Endothelial cell of umbilical vein (primary cell): ENCODE measurements around the gene MARF1.

Source experiments
- FOS ChIP-seq: IDR thresholded peaks from 2 replicates; pipeline ENCODE4 v1.6.1; 2011; ENCODE audit warnings: mild to moderate bottlenecking, low read length, moderate library complexity, borderline replicate concordance; ENCODE audit not compliant: insufficient read depth
- GATA2 ChIP-seq: IDR thresholded peaks from 2 replicates; pipeline ENCODE4 v1.7.0; 2011; ENCODE audit warnings: low read depth, mild to moderate bottlenecking, moderate library complexity, mixed read lengths, low read length; ENCODE audit not compliant: insufficient read length, insufficient read depth
- POLR2A ChIP-seq: IDR thresholded peaks from 2 replicates; pipeline ENCODE4 v1.6.1; 2012; ENCODE audit warnings: low read depth, mild to moderate bottlenecking, control low read depth, low read length
- TF ChIP-seq, protein P1 (sequence below), 2 donors: IDR thresholded peaks; 1 replicate in 1 of 2; 2 replicates in 1 of 2; pipeline ENCODE4 v1.5.1; 2011; ENCODE audit warnings: low read length in 2 of 2, mild to moderate bottlenecking in 2 of 2, moderate library complexity in 2 of 2, control low read depth in 1 of 2, inconsistent platforms in 1 of 2, low read depth in 1 of 2; ENCODE audit not compliant: insufficient read depth in 1 of 2; ENCODE audit errors: extremely low read depth in 1 of 2

DNA sequence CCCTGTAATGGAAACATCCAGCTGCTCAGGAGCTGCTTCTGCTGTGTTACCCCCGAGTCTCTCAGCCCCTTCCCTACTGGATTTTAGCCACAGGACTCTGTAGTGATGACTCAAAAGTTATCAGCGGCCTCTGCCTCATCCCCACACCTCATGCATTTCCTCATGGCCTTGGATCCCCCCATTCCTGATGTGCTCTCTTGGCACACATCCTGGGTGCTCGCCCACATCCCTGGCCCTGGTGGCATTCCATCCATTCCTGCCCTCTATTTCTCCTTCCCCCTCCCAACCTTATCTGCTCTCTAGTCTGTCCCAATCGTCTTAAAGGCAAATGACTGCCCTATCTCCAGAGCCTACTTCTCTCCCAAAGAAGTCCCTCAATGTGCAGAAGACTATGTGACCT, 24.6 kb downstream of the MARF1 start:
- TF ChIP-seq, protein P1, sequence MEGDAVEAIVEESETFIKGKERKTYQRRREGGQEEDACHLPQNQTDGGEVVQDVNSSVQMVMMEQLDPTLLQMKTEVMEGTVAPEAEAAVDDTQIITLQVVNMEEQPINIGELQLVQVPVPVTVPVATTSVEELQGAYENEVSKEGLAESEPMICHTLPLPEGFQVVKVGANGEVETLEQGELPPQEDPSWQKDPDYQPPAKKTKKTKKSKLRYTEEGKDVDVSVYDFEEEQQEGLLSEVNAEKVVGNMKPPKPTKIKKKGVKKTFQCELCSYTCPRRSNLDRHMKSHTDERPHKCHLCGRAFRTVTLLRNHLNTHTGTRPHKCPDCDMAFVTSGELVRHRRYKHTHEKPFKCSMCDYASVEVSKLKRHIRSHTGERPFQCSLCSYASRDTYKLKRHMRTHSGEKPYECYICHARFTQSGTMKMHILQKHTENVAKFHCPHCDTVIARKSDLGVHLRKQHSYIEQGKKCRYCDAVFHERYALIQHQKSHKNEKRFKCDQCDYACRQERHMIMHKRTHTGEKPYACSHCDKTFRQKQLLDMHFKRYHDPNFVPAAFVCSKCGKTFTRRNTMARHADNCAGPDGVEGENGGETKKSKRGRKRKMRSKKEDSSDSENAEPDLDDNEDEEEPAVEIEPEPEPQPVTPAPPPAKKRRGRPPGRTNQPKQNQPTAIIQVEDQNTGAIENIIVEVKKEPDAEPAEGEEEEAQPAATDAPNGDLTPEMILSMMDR (IDR thresholded peaks at IDR 0.05; ENCODE audit: extremely low read depth in 1 of 2, insufficient read depth in 1 of 2, low read depth in 1 of 2, low read length in 2 of 2), result no peak
- TF ChIP-seq FOS (no peak), POLR2A (no peak), GATA2 (no peak)
